Coronary artery (tissue), 2 donors: ENCODE results near the gene LTB.

ENCODE experiments used
- DNase-seq: peaks from one replicate; pipeline ENCODE4 v3.0.0-alpha.2; 2017; ENCODE audit warnings: low spot score
- H3K27ac ChIP-seq, 2 donors: fragments of 200-600 bp; sonication (generic); one replicate each; pipeline ENCODE4 v1.5.1; 2016 to 2019
- H3K4me3 ChIP-seq: fragments of 200-600 bp; sonication (generic); 2 replicates; pipeline ENCODE4 v1.5.1; 2016; ENCODE audit warnings: mild to moderate bottlenecking, moderate library complexity
- CTCF ChIP-seq: fragments of 200-600 bp; sonication (generic); IDR thresholded peaks from one replicate; pipeline ENCODE4 v1.5.1; 2019; ENCODE audit warnings: antibody characterized with exemption

Gene LTB

GRCh38 chr6:31575335-31575901 is 6.8 kb downstream of the LTB start, which contains the start of gene TNF:
Gene TNF (plus strand): TSS chr6:31575565. CDS start chr6:31575742, 177 bp downstream.
- H3K4me3 ChIP-seq, result peak within 1 kb of the TSS; percentile 62
- DNase-seq, result no peak
- peak within 1 kb of the TSS in 1 of 2 donors; percentile 50 for H3K27ac ChIP-seq
- no peak for TF ChIP-seq CTCF

- H3K4me3 ChIP-seq, result no peak overlapping the region
- H3K27ac ChIP-seq, result peak overlapping the region in 1 of 2 donors; percentile 22
- no peak for TF ChIP-seq CTCF
- no peak for DNase-seq
These were observed 7.8 kb downstream of the LTB start for GRCh38 chr6:31574106-31575061.

GRCh38 chr6:31573239-31574105 is 8.8 kb downstream of the LTB start:
- no peak for TF ChIP-seq CTCF
- no peak for DNase-seq
- Histone ChIP-seq H3K4me3 (no peak overlapping the region), H3K27ac (no peak overlapping the region)

- H3K4me3 ChIP-seq, result no peak within 1 kb of the TSS
- no peak for TF ChIP-seq CTCF
- no peak within 1 kb of the TSS for H3K27ac ChIP-seq
- no peak for DNase-seq
These were observed 9.9 kb downstream of the LTB start, which contains the start of gene LTA for GRCh38 chr6:31572041-31572911. Gene LTA (plus strand): TSS chr6:31572289. CDS start chr6:31572743, 454 bp downstream.

- no peak for DNase-seq
- no peak for TF ChIP-seq CTCF
- no peak overlapping the region for H3K4me3 ChIP-seq
- H3K27ac ChIP-seq, result no peak overlapping the region
These were observed 12.2 kb downstream of the LTB start for GRCh38 chr6:31569861-31570536.
